WI38 (cell line): Measurements from ENCODE around the gene CACNB2.

Experiments
- H3K4me3 ChIP-seq: 2 replicates; pipeline ENCODE4 v1.5.1; 2011; ENCODE audit warnings: low read depth, mild to moderate bottlenecking, control low read depth, low read length
- TF ChIP-seq, protein P1 (sequence below): IDR thresholded peaks from 2 replicates; pipeline ENCODE4 v1.5.1; 2012; ENCODE audit warnings: low read depth, mild to moderate bottlenecking, control low read depth, low read length

Gene CACNB2

DNA sequence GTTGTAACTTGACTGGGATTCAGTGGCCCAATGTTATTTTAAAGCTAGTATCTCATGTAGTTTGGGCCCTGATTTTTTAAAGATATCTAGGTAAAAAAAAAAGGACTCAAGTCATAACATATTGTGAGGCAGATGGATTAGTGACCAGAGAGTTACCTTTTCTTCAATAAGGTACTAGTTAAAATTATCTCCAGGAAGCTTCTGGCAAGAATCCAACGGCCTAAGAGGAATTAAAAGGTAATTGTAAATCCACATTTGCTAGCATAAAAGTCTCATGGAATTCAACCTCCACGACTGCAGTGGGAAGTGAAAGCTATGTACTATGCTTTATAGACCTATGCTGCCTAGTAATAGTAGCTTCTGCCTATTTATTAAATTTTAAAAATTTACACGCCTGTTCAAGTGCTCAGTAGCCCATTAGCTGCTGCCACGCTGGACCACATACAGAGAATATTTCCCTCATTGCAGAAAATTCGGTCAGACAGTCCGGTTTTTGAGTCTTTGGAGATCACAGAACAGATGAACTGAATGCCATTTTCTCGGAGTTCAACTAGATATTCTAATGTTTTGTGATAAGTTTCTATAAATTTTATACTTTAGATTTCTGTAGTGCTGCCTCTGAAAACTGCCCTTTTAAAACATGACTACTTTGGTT lies 392.8 kb downstream of the CACNB2 start:
- TF ChIP-seq, protein P1, sequence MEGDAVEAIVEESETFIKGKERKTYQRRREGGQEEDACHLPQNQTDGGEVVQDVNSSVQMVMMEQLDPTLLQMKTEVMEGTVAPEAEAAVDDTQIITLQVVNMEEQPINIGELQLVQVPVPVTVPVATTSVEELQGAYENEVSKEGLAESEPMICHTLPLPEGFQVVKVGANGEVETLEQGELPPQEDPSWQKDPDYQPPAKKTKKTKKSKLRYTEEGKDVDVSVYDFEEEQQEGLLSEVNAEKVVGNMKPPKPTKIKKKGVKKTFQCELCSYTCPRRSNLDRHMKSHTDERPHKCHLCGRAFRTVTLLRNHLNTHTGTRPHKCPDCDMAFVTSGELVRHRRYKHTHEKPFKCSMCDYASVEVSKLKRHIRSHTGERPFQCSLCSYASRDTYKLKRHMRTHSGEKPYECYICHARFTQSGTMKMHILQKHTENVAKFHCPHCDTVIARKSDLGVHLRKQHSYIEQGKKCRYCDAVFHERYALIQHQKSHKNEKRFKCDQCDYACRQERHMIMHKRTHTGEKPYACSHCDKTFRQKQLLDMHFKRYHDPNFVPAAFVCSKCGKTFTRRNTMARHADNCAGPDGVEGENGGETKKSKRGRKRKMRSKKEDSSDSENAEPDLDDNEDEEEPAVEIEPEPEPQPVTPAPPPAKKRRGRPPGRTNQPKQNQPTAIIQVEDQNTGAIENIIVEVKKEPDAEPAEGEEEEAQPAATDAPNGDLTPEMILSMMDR: no peak
- H3K4me3 ChIP-seq: no peak overlapping the region

DNA sequence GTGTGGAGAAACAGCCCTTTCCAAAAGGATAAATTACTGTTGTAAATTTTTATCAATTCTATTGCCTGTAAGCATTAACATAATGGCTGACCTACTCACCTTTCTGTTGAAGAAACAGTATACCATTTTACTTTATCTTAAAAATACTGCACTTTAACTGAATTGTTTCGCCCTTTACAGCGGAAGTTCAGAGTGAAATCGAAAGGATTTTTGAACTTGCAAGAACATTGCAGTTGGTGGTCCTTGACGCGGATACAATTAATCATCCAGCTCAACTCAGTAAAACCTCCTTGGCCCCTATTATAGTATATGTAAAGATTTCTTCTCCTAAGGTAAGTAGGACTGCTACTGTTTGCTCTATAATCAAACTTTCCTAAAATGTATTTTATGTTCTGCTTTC lies 393.7 kb downstream of the CACNB2 start:
- TF ChIP-seq, protein P1: no peak
- H3K4me3 ChIP-seq: no peak overlapping the region

DNA sequence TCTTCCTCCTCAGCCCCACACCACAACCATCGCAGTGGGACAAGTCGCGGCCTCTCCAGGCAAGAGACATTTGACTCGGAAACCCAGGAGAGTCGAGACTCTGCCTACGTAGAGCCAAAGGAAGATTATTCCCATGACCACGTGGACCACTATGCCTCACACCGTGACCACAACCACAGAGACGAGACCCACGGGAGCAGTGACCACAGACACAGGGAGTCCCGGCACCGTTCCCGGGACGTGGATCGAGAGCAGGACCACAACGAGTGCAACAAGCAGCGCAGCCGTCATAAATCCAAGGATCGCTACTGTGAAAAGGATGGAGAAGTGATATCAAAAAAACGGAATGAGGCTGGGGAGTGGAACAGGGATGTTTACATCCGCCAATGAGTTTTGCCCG lies 399.1 kb downstream of the CACNB2 start:
- H3K4me3 ChIP-seq: no peak overlapping the region
- TF ChIP-seq, protein P1: no peak

DNA sequence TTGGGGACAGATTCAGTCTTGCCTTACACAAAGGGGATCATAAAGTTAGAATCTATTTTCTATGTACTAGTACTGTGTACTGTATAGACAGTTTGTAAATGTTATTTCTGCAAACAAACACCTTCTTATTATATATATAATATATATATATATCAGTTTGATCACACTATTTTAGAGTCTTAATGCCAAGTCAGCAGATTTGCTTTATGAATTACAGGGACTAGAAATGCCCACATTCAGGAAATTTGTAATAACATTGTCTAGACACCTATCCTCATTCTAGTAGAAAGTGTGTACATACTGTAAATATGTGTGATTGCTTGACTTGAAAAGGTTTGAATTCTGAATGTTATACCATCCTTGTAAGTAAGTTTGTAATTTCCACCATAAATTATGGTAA lies 400.0 kb downstream of the CACNB2 start:
- H3K4me3 ChIP-seq: no peak overlapping the region
- TF ChIP-seq, protein P1: no peak

DNA sequence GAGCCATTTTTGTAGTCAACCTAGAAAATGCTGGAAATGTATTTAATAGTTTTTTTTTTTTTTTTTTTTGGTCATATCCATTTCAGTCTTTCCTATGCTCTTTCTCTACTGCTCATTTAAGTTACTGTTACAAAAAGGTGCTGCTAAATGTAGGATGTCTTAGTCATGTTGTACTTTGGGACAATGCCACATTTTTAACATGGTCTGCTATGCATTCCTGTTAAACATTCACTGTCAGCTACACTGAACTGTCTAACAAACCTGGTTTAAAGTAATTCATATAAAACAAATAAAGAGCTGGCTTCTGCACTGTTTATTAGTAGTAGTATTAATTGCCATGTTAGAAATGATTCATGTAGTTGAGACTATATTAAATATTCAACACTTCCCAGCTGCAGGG lies 402.6 kb downstream of the CACNB2 start:
- TF ChIP-seq, protein P1: no peak
- no peak overlapping the region for H3K4me3 ChIP-seq

DNA sequence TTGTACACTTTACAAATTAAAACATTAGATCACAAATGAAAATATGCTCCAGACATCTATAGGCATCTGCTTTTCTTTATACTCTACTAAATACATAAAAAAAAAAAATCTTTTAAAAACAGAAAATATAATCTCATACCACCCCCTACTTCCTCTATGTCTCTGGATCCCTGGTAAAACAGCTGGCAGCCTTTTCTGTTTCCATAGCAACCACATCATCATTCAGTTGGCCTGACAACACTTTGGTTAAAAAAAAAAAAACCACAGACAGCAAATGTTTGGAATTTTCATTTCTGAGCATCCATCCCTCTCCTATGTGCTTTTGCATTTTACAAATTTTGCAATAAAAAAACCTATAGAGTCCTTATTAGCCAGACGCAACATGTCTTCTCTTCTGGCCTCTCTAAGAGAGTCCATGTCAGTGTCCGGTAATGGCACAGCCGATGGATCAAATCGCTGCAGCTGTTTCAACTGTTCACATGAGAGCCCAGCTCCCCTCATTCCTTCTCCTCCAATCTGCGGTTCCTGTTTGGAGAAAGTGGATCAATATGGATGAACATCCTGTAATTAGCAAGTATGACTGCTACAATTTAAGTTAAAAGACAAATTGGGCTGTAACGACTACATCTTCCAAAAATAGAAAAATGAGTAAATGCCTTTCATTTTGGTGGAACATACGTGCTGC lies 405.5 kb downstream of the CACNB2 start:
- H3K4me3 ChIP-seq: no peak overlapping the region
- TF ChIP-seq, protein P1: no peak

DNA sequence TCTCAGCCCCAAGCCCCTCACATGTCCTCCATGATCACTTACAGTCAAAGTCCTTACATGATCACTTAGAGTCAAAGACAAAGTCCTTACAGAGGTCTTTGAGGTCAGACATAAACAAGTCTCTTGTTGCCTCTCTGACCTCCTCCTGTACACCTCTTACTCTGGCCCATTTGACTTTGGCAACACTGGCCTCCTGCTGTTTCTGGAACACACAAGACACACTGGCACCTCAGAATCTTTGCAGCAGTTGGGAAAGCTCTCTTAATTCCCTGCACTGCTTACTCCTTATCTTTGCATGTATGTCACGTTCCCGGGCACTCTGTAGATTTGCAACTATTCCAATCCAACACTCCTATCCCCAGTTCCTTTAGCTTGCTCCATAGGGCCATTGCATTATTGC lies 408.9 kb downstream of the CACNB2 start:
- H3K4me3 ChIP-seq: no peak overlapping the region
- TF ChIP-seq, protein P1: no peak
